ENCODE data around the gene PHF20. TPM values are rescaled to one million over a fixed set of nuclear protein-coding genes. Genes with fewer than 3 reads are reported as not detected.
A peak's percentile ranks its signal among the peaks of the same experiment; 100 is the strongest.
"Not testable (repeated sequence)": the region's sequence is repeated elsewhere in the genome, so short reads cannot be mapped to it uniquely, and the experiment has no call there.

PHF20 gene
- total and polyA plus RNA-seq, 2 donors from 2014 or later: 12.3 to 48.4 TPM

- intact Hi-C loops (cut with DNase I): no loop called here
- TF ChIP-seq CTCF (IDR thresholded peaks at IDR 0.05; ENCODE audit: borderline replicate concordance, extremely low read depth, insufficient read depth): peak; percentile 55
- peak; percentile 100 for DNase-seq
- H3K27me3 ChIP-seq (ENCODE audit: control insufficient read depth, insufficient read depth, low read length): no peaks in the 10 kb centered on the region
- H3K4me1 ChIP-seq (ENCODE audit: control insufficient read depth in 2 of 3, insufficient read depth in 2 of 3, low read depth in 1 of 3, low read length in 3 of 3): peaks cover 6 to 22% (median 11%) of the 10 kb centered on the region in 3 donors
- FAIRE-seq: peak; percentile 79
- H3K36me3 ChIP-seq (ENCODE audit: control insufficient read depth in 2 of 3, insufficient read depth in 3 of 3, low read length in 3 of 3): peaks cover 8 to 30% (median 15%) of the 10 kb centered on the region in 3 donors
- H3K4me3 ChIP-seq (ENCODE audit: low read length in 3 of 3): peak within 1 kb of the TSS; percentile 92 to 95 (median 92)
- H3K27ac ChIP-seq (ENCODE audit: low read depth in 2 of 2, low read length in 2 of 2): peak within 1 kb of the TSS; percentile 100
- H3K9me3 ChIP-seq (ENCODE audit: control insufficient read depth in 2 of 3, insufficient read depth in 1 of 3, low read length in 3 of 3): no peaks in the 10 kb centered on the region
- peak within 1 kb of the TSS; percentile 96 to 100 (median 99) for H3K9ac ChIP-seq (ENCODE audit: low read length in 3 of 3)
Observed at GRCh38 chr20:35741892-35742740, 29.7 kb upstream of the PHF20 start, which contains the start of gene RBM39. TSS of gene RBM39 (minus strand) at chr20:35742260. CDS start at chr20:35740874, 1,386 bp downstream.

GRCh38 chr20:35742741-35743523 is 28.9 kb upstream of the PHF20 start:
- peak in 2 of 5 donors; percentile 58 to 66 for DNase-seq
- H3K27me3 ChIP-seq (ENCODE audit: control insufficient read depth, insufficient read depth, low read length): no peaks in the 10 kb centered on the region
- H3K9me3 ChIP-seq (ENCODE audit: control insufficient read depth in 2 of 3, insufficient read depth in 1 of 3, low read length in 3 of 3): no peaks in the 10 kb centered on the region
- FAIRE-seq: no peak
- TF ChIP-seq CTCF (IDR thresholded peaks at IDR 0.05; ENCODE audit: borderline replicate concordance, extremely low read depth, insufficient read depth): no peak
- peaks cover 6 to 22% (median 11%) of the 10 kb centered on the region in 3 donors for H3K4me1 ChIP-seq (ENCODE audit: control insufficient read depth in 2 of 3, insufficient read depth in 2 of 3, low read depth in 1 of 3, low read length in 3 of 3)
- peak overlapping the region; percentile 96 to 99 (median 99) for H3K9ac ChIP-seq (ENCODE audit: low read length in 3 of 3)
- peak overlapping the region; percentile 99 for H3K27ac ChIP-seq (ENCODE audit: low read depth in 2 of 2, low read length in 2 of 2)
- peak overlapping the region; percentile 90 to 95 (median 91) for H3K4me3 ChIP-seq (ENCODE audit: low read length in 3 of 3)
- intact Hi-C loops (cut with DNase I): no loop called here
- H3K36me3 ChIP-seq (ENCODE audit: control insufficient read depth in 2 of 3, insufficient read depth in 3 of 3, low read length in 3 of 3): peaks cover 8 to 27% (median 15%) of the 10 kb centered on the region in 3 donors

- Histone ChIP-seq H3K9me3 (ENCODE audit: control insufficient read depth in 2 of 3, insufficient read depth in 1 of 3, low read length in 3 of 3) (no peaks in the 10 kb centered on the region), H3K36me3 (ENCODE audit: control insufficient read depth in 2 of 3, insufficient read depth in 3 of 3, low read length in 3 of 3) (peaks cover under 1 to 17% (median 7%) of the 10 kb centered on the region in 3 donors), H3K4me3 (ENCODE audit: low read length in 3 of 3) (peak overlapping the region in 1 of 3 donors; percentile 91), H3K4me1 (ENCODE audit: control insufficient read depth in 2 of 3, insufficient read depth in 2 of 3, low read depth in 1 of 3, low read length in 3 of 3) (peaks cover 4 to 15% (median 8%) of the 10 kb centered on the region in 3 donors), H3K27me3 (ENCODE audit: control insufficient read depth, insufficient read depth, low read length) (no peaks in the 10 kb centered on the region), H3K27ac (ENCODE audit: low read depth in 2 of 2, low read length in 2 of 2) (peak overlapping the region; percentile 99), H3K9ac (ENCODE audit: low read length in 3 of 3) (peak overlapping the region in 2 of 3 donors; percentile 16 to 99)
- TF ChIP-seq CTCF (IDR thresholded peaks at IDR 0.05; ENCODE audit: borderline replicate concordance, extremely low read depth, insufficient read depth): no peak
- FAIRE-seq (no peak), DNase-seq (peak in 3 of 5 donors; percentile 25 to 60 (median 26))
- intact Hi-C loops (cut with DNase I): no loop called here
Observed at GRCh38 chr20:35743693-35744491, 27.9 kb upstream of the PHF20 start.

- H3K27me3 ChIP-seq (ENCODE audit: control insufficient read depth, insufficient read depth, low read length); H3K9ac ChIP-seq (ENCODE audit: low read length in 3 of 3); DNase-seq; intact Hi-C loops (cut with DNase I); H3K4me3 ChIP-seq (ENCODE audit: low read length in 3 of 3); H3K9me3 ChIP-seq (ENCODE audit: control insufficient read depth in 2 of 3, insufficient read depth in 1 of 3, low read length in 3 of 3); FAIRE-seq: not testable (repeated sequence)
- Histone ChIP-seq H3K4me1 (ENCODE audit: control insufficient read depth in 2 of 3, insufficient read depth in 2 of 3, low read depth in 1 of 3, low read length in 3 of 3) (peaks cover 2 to 12% (median 8%) of the 10 kb centered on the region in 3 donors), H3K36me3 (ENCODE audit: control insufficient read depth in 2 of 3, insufficient read depth in 3 of 3, low read length in 3 of 3) (peaks cover 0 to 13% (median 3%) of the 10 kb centered on the region in 3 donors), H3K27ac (ENCODE audit: low read depth in 2 of 2, low read length in 2 of 2) (peak overlapping the region in 1 of 2 donors; percentile 99)
Observed at GRCh38 chr20:35744492-35744841, 27.3 kb upstream of the PHF20 start.
